ENCODE measurements around the gene BTC. TPM values are rescaled to one million over a fixed set of nuclear protein-coding genes. Genes with fewer than 3 reads are reported as not detected.
A peak's percentile ranks its signal among the peaks of the same experiment; 100 is the strongest.

BTC gene
- total and polyA plus RNA-seq, 4 donors: 0.09 to 0.84 (median 0.36) TPM

DNA sequence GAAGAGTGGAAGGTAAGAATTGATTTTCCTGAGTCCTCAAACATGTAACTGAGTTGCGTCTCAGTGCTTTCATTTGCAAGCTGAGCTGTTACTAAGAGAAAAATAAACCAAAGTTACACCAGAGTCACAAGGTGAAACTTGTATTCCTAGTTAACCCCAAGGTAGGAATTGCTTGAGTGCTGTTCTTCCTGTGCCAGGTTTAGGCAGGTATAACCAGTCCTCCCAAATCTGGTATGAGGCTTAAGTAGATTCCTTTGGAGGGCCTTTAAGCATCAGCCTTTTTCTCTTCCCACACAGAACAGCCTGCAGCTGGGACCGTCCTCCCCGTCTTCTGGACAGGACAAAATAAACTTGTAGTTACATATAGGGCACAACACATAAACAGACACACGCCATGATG, 2.3 kb upstream of the BTC start:
- WGBS: 83% methylated on average over 4 of the region's 4 CpGs
- no peaks in the 10 kb centered on the region for H3K36me3 ChIP-seq (ENCODE audit: control insufficient read depth in 4 of 4, insufficient read depth in 3 of 4, low read depth in 1 of 4, low read length in 3 of 4)
- peaks cover 0 to 10% (median 5%) of the 10 kb centered on the region in 4 donors for H3K4me1 ChIP-seq (ENCODE audit: control insufficient read depth in 4 of 4, insufficient read depth in 4 of 4, low read length in 3 of 4)
- no peak overlapping the region for H3K4me3 ChIP-seq (ENCODE audit: low read depth in 1 of 3, low read length in 3 of 3)
- H3K27me3 ChIP-seq (ENCODE audit: control insufficient read depth in 4 of 4, insufficient read depth in 4 of 4, low read length in 3 of 4): no peaks in the 10 kb centered on the region
- no peak for DNase-seq (ENCODE audit: low spot score)
- H3K27ac ChIP-seq (ENCODE audit: low read depth in 1 of 2, low read length in 2 of 2): no peak overlapping the region
- H3K9me3 ChIP-seq (ENCODE audit: control insufficient read depth in 4 of 4, low read length in 3 of 4): no peaks in the 10 kb centered on the region
- TF ChIP-seq, protein P1, sequence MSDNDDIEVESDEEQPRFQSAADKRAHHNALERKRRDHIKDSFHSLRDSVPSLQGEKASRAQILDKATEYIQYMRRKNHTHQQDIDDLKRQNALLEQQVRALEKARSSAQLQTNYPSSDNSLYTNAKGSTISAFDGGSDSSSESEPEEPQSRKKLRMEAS (IDR thresholded peaks at IDR 0.05): no peak
- no peak for TF ChIP-seq HNF4G (IDR thresholded peaks at IDR 0.05)
- TF ChIP-seq NR2F2 (IDR thresholded peaks at IDR 0.05): no peak
- TF ChIP-seq, protein P2, sequence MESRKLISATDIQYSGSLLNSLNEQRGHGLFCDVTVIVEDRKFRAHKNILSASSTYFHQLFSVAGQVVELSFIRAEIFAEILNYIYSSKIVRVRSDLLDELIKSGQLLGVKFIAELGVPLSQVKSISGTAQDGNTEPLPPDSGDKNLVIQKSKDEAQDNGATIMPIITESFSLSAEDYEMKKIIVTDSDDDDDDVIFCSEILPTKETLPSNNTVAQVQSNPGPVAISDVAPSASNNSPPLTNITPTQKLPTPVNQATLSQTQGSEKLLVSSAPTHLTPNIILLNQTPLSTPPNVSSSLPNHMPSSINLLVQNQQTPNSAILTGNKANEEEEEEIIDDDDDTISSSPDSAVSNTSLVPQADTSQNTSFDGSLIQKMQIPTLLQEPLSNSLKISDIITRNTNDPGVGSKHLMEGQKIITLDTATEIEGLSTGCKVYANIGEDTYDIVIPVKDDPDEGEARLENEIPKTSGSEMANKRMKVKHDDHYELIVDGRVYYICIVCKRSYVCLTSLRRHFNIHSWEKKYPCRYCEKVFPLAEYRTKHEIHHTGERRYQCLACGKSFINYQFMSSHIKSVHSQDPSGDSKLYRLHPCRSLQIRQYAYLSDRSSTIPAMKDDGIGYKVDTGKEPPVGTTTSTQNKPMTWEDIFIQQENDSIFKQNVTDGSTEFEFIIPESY (IDR thresholded peaks at IDR 0.05): no peak
- no peak for TF ChIP-seq FOXA1 (IDR thresholded peaks at IDR 0.05)
- TF ChIP-seq, protein P3, sequence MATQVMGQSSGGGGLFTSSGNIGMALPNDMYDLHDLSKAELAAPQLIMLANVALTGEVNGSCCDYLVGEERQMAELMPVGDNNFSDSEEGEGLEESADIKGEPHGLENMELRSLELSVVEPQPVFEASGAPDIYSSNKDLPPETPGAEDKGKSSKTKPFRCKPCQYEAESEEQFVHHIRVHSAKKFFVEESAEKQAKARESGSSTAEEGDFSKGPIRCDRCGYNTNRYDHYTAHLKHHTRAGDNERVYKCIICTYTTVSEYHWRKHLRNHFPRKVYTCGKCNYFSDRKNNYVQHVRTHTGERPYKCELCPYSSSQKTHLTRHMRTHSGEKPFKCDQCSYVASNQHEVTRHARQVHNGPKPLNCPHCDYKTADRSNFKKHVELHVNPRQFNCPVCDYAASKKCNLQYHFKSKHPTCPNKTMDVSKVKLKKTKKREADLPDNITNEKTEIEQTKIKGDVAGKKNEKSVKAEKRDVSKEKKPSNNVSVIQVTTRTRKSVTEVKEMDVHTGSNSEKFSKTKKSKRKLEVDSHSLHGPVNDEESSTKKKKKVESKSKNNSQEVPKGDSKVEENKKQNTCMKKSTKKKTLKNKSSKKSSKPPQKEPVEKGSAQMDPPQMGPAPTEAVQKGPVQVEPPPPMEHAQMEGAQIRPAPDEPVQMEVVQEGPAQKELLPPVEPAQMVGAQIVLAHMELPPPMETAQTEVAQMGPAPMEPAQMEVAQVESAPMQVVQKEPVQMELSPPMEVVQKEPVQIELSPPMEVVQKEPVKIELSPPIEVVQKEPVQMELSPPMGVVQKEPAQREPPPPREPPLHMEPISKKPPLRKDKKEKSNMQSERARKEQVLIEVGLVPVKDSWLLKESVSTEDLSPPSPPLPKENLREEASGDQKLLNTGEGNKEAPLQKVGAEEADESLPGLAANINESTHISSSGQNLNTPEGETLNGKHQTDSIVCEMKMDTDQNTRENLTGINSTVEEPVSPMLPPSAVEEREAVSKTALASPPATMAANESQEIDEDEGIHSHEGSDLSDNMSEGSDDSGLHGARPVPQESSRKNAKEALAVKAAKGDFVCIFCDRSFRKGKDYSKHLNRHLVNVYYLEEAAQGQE (IDR thresholded peaks at IDR 0.05): no peak
- TF ChIP-seq SP1 (IDR thresholded peaks at IDR 0.05): no peak
- TF ChIP-seq, protein P4, sequence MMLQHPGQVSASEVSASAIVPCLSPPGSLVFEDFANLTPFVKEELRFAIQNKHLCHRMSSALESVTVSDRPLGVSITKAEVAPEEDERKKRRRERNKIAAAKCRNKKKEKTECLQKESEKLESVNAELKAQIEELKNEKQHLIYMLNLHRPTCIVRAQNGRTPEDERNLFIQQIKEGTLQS (IDR thresholded peaks at IDR 0.05): no peak
- TF ChIP-seq RXRA (IDR thresholded peaks at IDR 0.05): no peak
- no peak for TF ChIP-seq JUND (IDR thresholded peaks at IDR 0.05)
- no peak for TF ChIP-seq FOXA2 (IDR thresholded peaks at IDR 0.05)
- H3K9ac ChIP-seq (ENCODE audit: low read depth in 1 of 2, low read length in 2 of 2): no peak overlapping the region

DNA sequence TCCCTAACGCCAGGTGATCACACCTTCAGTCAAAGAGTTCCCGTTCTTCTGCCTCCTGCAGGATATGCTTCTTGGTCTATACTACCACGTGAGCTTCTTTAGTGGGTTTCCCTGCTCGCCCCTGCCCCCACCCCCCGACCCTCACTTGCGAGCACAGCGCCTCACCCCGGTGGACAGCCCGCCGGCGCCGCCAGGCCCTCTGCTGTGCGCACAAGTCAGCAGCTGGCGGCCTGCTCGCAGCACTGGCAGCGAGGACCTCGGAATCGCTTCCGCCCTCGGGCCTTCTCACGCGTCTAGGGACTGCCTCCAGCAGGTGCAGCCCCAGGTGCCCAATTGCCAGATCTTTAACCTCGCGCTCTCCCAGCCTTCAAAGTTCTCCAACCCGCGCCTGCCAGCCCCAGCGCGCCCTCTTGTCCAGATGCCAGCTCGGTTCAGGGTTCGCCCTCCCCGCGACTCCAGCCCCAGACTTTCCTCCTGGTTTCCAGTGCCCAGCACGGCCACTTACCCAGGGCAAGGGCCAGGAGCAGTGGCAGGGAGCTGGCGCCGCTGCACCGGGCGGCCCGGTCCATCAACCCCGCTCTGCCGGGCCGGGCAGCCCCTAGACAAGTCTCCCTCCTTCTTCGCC, 454 bp downstream of the BTC start:
- Histone ChIP-seq H3K36me3 (ENCODE audit: control insufficient read depth in 4 of 4, insufficient read depth in 3 of 4, low read depth in 1 of 4, low read length in 3 of 4) (no peaks in the 10 kb centered on the region), H3K27me3 (ENCODE audit: control insufficient read depth in 4 of 4, insufficient read depth in 4 of 4, low read length in 3 of 4) (no peaks in the 10 kb centered on the region), H3K27ac (ENCODE audit: low read depth in 1 of 2, low read length in 2 of 2) (peak overlapping the region; percentile 96 to 98), H3K4me3 (ENCODE audit: low read depth in 1 of 3, low read length in 3 of 3) (peak overlapping the region; percentile 59 to 86 (median 72)), H3K4me1 (ENCODE audit: control insufficient read depth in 4 of 4, insufficient read depth in 4 of 4, low read length in 3 of 4) (peaks cover 0 to 10% (median 5%) of the 10 kb centered on the region in 4 donors), H3K9ac (ENCODE audit: low read depth in 1 of 2, low read length in 2 of 2) (peak overlapping the region; percentile 66 to 71), H3K9me3 (ENCODE audit: control insufficient read depth in 4 of 4, low read length in 3 of 4) (no peaks in the 10 kb centered on the region)
- DNase-seq (ENCODE audit: low spot score): no peak
- 2% methylated on average over 42 of the region's 42 CpGs for WGBS
- TF ChIP-seq TAF1 (conservative IDR thresholded peaks at IDR 0.05) (peak; percentile 91), JUND (IDR thresholded peaks at IDR 0.05) (no peak), YY1 (IDR thresholded peaks at IDR 0.05) (no peak), RAD21 (IDR thresholded peaks at IDR 0.05) (no peak), FOXA1 (IDR thresholded peaks at IDR 0.05) (no peak), EGR1 (IDR thresholded peaks at IDR 0.05; ENCODE audit: low read depth in 2 of 2) (no peak), RXRA (IDR thresholded peaks at IDR 0.05) (peak; percentile 51 to 56), SP1 (IDR thresholded peaks at IDR 0.05) (peak; percentile 47), HNF4G (IDR thresholded peaks at IDR 0.05) (no peak), NR2F2 (IDR thresholded peaks at IDR 0.05) (no peak)
- TF ChIP-seq, protein P4 (IDR thresholded peaks at IDR 0.05): no peak
- TF ChIP-seq, protein P1 (IDR thresholded peaks at IDR 0.05): peak; percentile 59
- TF ChIP-seq, protein P5, sequence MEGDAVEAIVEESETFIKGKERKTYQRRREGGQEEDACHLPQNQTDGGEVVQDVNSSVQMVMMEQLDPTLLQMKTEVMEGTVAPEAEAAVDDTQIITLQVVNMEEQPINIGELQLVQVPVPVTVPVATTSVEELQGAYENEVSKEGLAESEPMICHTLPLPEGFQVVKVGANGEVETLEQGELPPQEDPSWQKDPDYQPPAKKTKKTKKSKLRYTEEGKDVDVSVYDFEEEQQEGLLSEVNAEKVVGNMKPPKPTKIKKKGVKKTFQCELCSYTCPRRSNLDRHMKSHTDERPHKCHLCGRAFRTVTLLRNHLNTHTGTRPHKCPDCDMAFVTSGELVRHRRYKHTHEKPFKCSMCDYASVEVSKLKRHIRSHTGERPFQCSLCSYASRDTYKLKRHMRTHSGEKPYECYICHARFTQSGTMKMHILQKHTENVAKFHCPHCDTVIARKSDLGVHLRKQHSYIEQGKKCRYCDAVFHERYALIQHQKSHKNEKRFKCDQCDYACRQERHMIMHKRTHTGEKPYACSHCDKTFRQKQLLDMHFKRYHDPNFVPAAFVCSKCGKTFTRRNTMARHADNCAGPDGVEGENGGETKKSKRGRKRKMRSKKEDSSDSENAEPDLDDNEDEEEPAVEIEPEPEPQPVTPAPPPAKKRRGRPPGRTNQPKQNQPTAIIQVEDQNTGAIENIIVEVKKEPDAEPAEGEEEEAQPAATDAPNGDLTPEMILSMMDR (IDR thresholded peaks at IDR 0.05; ENCODE audit: low read depth, low read length, missing input control): no peak
- TF ChIP-seq, protein P3 (IDR thresholded peaks at IDR 0.05): peak; percentile 55
- TF ChIP-seq, protein P2 (IDR thresholded peaks at IDR 0.05): no peak
